Endothelial cell (in vitro differentiated cells): ENCODE measurements around the gene INPPL1. TPM values are rescaled to one million over a fixed set of nuclear protein-coding genes. Genes with fewer than 3 reads are reported as not detected.

ENCODE experiments used
- DNase-seq: peaks from one replicate; pipeline ENCODE4 v3.0.0; 2021; ENCODE audit warnings: low spot score
- H3K27ac Mint-ChIP-seq: one replicate; pipeline ENCODE4 v1.8.0; 2021; ENCODE audit warnings: mixed read lengths, inconsistent platforms; ENCODE audit not compliant: unreplicated experiment
- H3K27me3 Mint-ChIP-seq: one replicate; pipeline ENCODE4 v1.8.0; 2021; ENCODE audit warnings: mild to moderate bottlenecking, moderate library complexity, mixed read lengths, inconsistent platforms; ENCODE audit not compliant: unreplicated experiment
- H3K36me3 Mint-ChIP-seq: one replicate; pipeline ENCODE4 v1.8.0; 2021; ENCODE audit warnings: mild to moderate bottlenecking, low read depth, mixed read lengths, inconsistent platforms; ENCODE audit not compliant: unreplicated experiment
- H3K4me1 Mint-ChIP-seq: one replicate; pipeline ENCODE4 v1.8.0; 2021; ENCODE audit warnings: mild to moderate bottlenecking, mixed read lengths, inconsistent platforms; ENCODE audit not compliant: unreplicated experiment
- H3K4me3 Mint-ChIP-seq: one replicate; pipeline ENCODE4 v1.8.0; 2021; ENCODE audit warnings: mild to moderate bottlenecking, mixed read lengths, inconsistent platforms; ENCODE audit not compliant: unreplicated experiment
- H3K9me3 Mint-ChIP-seq: one replicate; pipeline ENCODE4 v1.8.0; 2021; ENCODE audit warnings: mixed read lengths, inconsistent platforms; ENCODE audit not compliant: unreplicated experiment
- total RNA-seq: library from RNA; stranded (reverse); fragmentation: NEBNext Ultra II Directional; extraction: Animal tissue kit (Norgen Biotek cat#: 25700); gene quantifications from one replicate; pipeline ENCODE4 v1.2.1, GENCODE V29; 2021; ENCODE audit not compliant: unreplicated experiment
- TF ChIP-seq, protein P1 (sequence below): fragments of 200-600 bp; sonication (generic); IDR thresholded peaks from one replicate; pipeline ENCODE4 v1.5.0; 2021; ENCODE audit warnings: antibody characterized with exemption; ENCODE audit not compliant: unreplicated experiment

The INPPL1 gene
- total RNA-seq, 1 donor from 2014 or later = 168 TPM

DNA sequence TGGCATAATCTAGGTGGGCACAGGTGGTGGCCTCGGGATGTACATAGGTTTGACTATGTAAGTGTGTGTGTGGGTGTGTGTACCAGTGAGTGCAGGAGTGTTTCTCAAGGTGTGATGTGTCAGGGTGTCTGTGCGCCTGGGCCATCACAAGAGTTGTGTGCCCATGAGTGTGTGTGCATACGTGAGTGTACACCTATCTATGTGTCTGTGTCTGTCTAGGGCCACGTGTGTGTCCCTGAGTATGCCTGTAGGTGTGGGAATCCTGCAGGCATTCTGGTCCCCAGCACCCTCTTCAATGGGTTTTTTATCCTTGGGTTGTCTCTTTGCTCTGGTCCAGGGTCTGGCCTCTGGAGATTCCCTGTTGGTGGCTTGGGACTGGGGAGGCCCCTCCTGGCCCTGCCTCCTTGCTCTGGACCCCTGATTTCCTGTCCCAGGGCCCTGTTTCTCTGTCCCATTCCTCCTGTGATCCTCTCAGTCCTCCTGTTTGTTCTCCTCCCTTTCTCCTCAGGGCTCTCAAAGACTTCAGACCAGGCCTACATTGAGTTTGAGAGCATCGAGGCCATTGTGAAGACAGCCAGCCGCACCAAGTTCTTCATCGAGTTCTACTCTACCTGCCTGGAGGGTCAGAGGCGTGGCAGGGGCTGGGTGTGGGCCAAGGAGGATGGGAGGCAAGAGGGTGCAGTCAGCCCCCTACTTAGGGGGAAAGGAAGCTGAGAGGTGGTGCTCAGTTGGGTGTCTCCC is 9.4 kb downstream of the INPPL1 start:
- Mint-ChIP-seq H3K36me3 (peaks cover 33% of the 10 kb centered on the region), H3K27me3 (peaks cover 18% of the 10 kb centered on the region), H3K4me3 (peak overlapping the region; percentile 77), H3K4me1 (peaks cover 12% of the 10 kb centered on the region), H3K27ac (no peak overlapping the region), H3K9me3 (no peaks in the 10 kb centered on the region)
- TF ChIP-seq, protein P1, sequence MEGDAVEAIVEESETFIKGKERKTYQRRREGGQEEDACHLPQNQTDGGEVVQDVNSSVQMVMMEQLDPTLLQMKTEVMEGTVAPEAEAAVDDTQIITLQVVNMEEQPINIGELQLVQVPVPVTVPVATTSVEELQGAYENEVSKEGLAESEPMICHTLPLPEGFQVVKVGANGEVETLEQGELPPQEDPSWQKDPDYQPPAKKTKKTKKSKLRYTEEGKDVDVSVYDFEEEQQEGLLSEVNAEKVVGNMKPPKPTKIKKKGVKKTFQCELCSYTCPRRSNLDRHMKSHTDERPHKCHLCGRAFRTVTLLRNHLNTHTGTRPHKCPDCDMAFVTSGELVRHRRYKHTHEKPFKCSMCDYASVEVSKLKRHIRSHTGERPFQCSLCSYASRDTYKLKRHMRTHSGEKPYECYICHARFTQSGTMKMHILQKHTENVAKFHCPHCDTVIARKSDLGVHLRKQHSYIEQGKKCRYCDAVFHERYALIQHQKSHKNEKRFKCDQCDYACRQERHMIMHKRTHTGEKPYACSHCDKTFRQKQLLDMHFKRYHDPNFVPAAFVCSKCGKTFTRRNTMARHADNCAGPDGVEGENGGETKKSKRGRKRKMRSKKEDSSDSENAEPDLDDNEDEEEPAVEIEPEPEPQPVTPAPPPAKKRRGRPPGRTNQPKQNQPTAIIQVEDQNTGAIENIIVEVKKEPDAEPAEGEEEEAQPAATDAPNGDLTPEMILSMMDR = no peak
- no peak for DNase-seq

DNA sequence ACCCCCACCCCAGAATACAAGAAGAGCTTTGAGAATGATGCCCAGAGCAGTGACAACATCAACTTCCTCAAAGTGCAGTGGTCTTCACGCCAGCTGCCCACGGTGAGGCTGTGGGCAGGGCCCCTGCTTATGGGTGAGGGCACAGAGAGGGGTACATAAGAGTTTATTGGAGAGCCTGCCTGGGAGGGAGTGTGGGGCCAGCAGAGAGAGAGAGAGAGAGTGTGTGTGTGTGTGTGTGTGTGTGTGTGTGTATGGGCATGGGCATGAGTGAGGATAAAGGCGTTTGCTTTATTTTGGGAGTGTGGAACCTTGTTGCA is 9.9 kb downstream of the INPPL1 start:
- no peak for DNase-seq
- Mint-ChIP-seq H3K27ac (no peak overlapping the region), H3K27me3 (peaks cover 22% of the 10 kb centered on the region), H3K9me3 (no peaks in the 10 kb centered on the region), H3K4me1 (peaks cover 12% of the 10 kb centered on the region), H3K4me3 (peak overlapping the region; percentile 30), H3K36me3 (peaks cover 28% of the 10 kb centered on the region)
- TF ChIP-seq, protein P1 = no peak

DNA sequence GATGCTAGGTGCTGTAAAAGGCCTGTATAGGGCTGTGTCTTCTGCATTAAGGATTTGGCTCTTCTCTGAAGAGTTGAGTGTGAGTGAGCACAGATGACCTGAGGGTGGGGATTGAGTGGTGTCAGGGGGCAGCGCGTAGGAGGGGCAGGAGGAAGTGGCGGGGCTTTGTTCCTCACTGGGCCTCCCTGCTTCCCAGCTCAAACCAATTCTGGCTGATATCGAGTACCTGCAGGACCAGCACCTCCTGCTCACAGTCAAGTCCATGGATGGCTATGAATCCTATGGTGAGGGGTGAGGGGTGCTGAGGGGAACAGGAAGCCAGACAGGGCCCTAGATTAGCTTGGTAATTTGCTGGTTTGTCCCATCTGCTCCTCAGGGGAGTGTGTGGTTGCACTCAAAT is 10.4 kb downstream of the INPPL1 start:
- peaks cover 28% of the 10 kb centered on the region for H3K36me3 Mint-ChIP-seq
- H3K4me3 Mint-ChIP-seq = no peak overlapping the region
- DNase-seq = no peak
- peaks cover 12% of the 10 kb centered on the region for H3K4me1 Mint-ChIP-seq
- H3K27me3 Mint-ChIP-seq = peaks cover 23% of the 10 kb centered on the region
- no peak overlapping the region for H3K27ac Mint-ChIP-seq
- H3K9me3 Mint-ChIP-seq = no peaks in the 10 kb centered on the region
- TF ChIP-seq, protein P1 = no peak

- H3K4me3 Mint-ChIP-seq = no peak overlapping the region
- TF ChIP-seq, protein P1 = no peak
- H3K4me1 Mint-ChIP-seq = peaks cover 14% of the 10 kb centered on the region
- no peak overlapping the region for H3K27ac Mint-ChIP-seq
- peaks cover 28% of the 10 kb centered on the region for H3K36me3 Mint-ChIP-seq
- no peaks in the 10 kb centered on the region for H3K9me3 Mint-ChIP-seq
- H3K27me3 Mint-ChIP-seq = peaks cover 26% of the 10 kb centered on the region
- no peak for DNase-seq
These were observed 10.9 kb downstream of the INPPL1 start for GRCh38 chr11:72235351-72236057.

GRCh38 chr11:72236083-72236697 is 11.6 kb downstream of the INPPL1 start:
- TF ChIP-seq, protein P1 = no peak
- no peak overlapping the region for H3K27ac Mint-ChIP-seq
- DNase-seq = no peak
- peaks cover 26% of the 10 kb centered on the region for H3K36me3 Mint-ChIP-seq
- H3K27me3 Mint-ChIP-seq = peaks cover 29% of the 10 kb centered on the region
- peaks cover 14% of the 10 kb centered on the region for H3K4me1 Mint-ChIP-seq
- peak overlapping the region; percentile 52 for H3K4me3 Mint-ChIP-seq
- H3K9me3 Mint-ChIP-seq = no peaks in the 10 kb centered on the region
